HG02798 (cell line): ENCODE data around the gene CCL4.
A peak's percentile ranks its signal among the peaks of the same experiment; 100 is the strongest.
"Not testable (repeated sequence)": the region's sequence is repeated elsewhere in the genome, so short reads cannot be mapped to it uniquely, and the experiment has no call there.

Experiments
- ATAC-seq: cut with Tn5 transposase; IDR thresholded peaks from one replicate; pipeline ENCODE4 v1.9.1; 2021; ENCODE audit warnings: mild to moderate bottlenecking; ENCODE audit not compliant: unreplicated experiment, poor library complexity

CCL4 gene

GRCh38 chr17:36114971-36115648 lies 11.5 kb downstream of the CCL4 start:
- ATAC-seq = not testable (repeated sequence)

GRCh38 chr17:36115649-36115977 lies 12.0 kb downstream of the CCL4 start:
- ATAC-seq = not testable (repeated sequence)

GRCh38 chr17:36117505-36118382 lies 14.1 kb downstream of the CCL4 start:
- ATAC-seq = peak; percentile 43

GRCh38 chr17:36118477-36119353 lies 15.1 kb downstream of the CCL4 start:
- ATAC-seq = no peak

GRCh38 chr17:36120221-36120620 lies 16.6 kb downstream of the CCL4 start:
- ATAC-seq = no peak

GRCh38 chr17:36121099-36121498 lies 17.5 kb downstream of the CCL4 start:
- ATAC-seq = not testable (repeated sequence)

- no peak for ATAC-seq
Observed at GRCh38 chr17:36123431-36123830, 19.8 kb downstream of the CCL4 start.

GRCh38 chr17:36124879-36125824 lies 21.5 kb downstream of the CCL4 start:
- ATAC-seq = no peak

- ATAC-seq = peak; percentile 41
Observed at GRCh38 chr17:36127199-36127893, 23.7 kb downstream of the CCL4 start.

GRCh38 chr17:36127911-36128310 lies 24.3 kb downstream of the CCL4 start:
- no peak for ATAC-seq

GRCh38 chr17:36128411-36128978 lies 24.9 kb downstream of the CCL4 start:
- no peak for ATAC-seq

GRCh38 chr17:36129616-36130015 lies 26.0 kb downstream of the CCL4 start:
- ATAC-seq = no peak

- no peak for ATAC-seq
Observed at GRCh38 chr17:36130346-36130745, 26.7 kb downstream of the CCL4 start.

GRCh38 chr17:36131421-36131820 lies 27.8 kb downstream of the CCL4 start:
- no peak for ATAC-seq

GRCh38 chr17:36131931-36132330 lies 28.3 kb downstream of the CCL4 start:
- ATAC-seq = no peak

GRCh38 chr17:36132421-36132831 lies 28.8 kb downstream of the CCL4 start:
- ATAC-seq = no peak

- no peak for ATAC-seq
Observed at GRCh38 chr17:36133602-36134236, 30.1 kb downstream of the CCL4 start.

- no peak for ATAC-seq
Observed at GRCh38 chr17:36135465-36135864, 31.8 kb downstream of the CCL4 start.
